ENCODE data around the gene LMTK3. TPM values are rescaled to one million over a fixed set of nuclear protein-coding genes. Genes with fewer than 3 reads are reported as not detected.

LMTK3 gene
- total and polyA plus RNA-seq, 2 of the 4 experiments (the other 2 are of a cell fraction), result 0.18 to 0.87 TPM

- Histone ChIP-seq H4K5ac (ENCODE audit: low read depth, low read length) (no peak overlapping the region), H3K18ac (ENCODE audit: low read depth, low read length) (no peak overlapping the region), H2BK5ac (ENCODE audit: low read depth, low read length, poor library complexity, severe bottlenecking) (no peak overlapping the region), H3K56ac (ENCODE audit: extremely low read depth, insufficient read depth, low read length) (no peak overlapping the region), H3K27me3 (ENCODE audit: control insufficient read depth, insufficient read depth, low read length) (no peaks in the 10 kb centered on the region), H2AK5ac (ENCODE audit: low read depth, low read length) (0 out of 2 replicates have a peak overlapping the region, but pooled peaks have one; percentile 20), H2BK120ac (ENCODE audit: low read depth, low read length) (no peak overlapping the region), H2BK15ac (ENCODE audit: low read depth, low read length) (no peak overlapping the region), H3K27ac (ENCODE audit: insufficient read depth, low read length) (no peak overlapping the region), H4K91ac (ENCODE audit: insufficient read depth, low read depth, low read length) (no peak overlapping the region), H3K4me3 (ENCODE audit: insufficient read depth, low read depth, low read length) (no peak overlapping the region), H2AFZ (replicated peaks; ENCODE audit: low read length, poor library complexity) (peak overlapping the region; percentile 89), H3K79me1 (ENCODE audit: low read depth in 1 of 2, low read length in 2 of 2) (peaks cover 0 to 21% of the 10 kb centered on the region in 2 experiments; a peak in 1 of 4 replicates), H3K9ac (ENCODE audit: low read depth, low read length) (no peak overlapping the region), H3K4ac (ENCODE audit: low read depth, low read length) (0 out of 2 replicates have a peak overlapping the region, but pooled peaks have one; percentile 19), H3K4me2 (ENCODE audit: low read depth, low read length) (no peak overlapping the region), H3K9me1 (ENCODE audit: insufficient read depth, low read length) (peaks cover 12% of the 10 kb centered on the region), H2AK9ac (replicated peaks; ENCODE audit: low read depth, low read length, poor library complexity) (peak overlapping the region; percentile 3), H3K23ac (ENCODE audit: low read depth, low read length) (peak overlapping the region; percentile 31), H3K36me3 (ENCODE audit: control insufficient read depth, insufficient read depth, low read length) (peaks cover 43% of the 10 kb centered on the region), H4K20me1 (ENCODE audit: insufficient read depth, low read length) (peaks cover 27% of the 10 kb centered on the region), H3K9me3 (ENCODE audit: control insufficient read depth, insufficient read depth, low read length) (no peaks in the 10 kb centered on the region), H3K14ac (replicated peaks; ENCODE audit: low read depth, low read length) (peak overlapping the region; percentile 48; the same call in 1 of the 2 replicates), H3K4me1 (ENCODE audit: control insufficient read depth, insufficient read depth, low read length) (peaks cover 15% of the 10 kb centered on the region), H4K8ac (ENCODE audit: low read depth in 2 of 2, low read length in 2 of 2) (no peak overlapping the region; a peak in 1 of 4 replicates), H2BK20ac (ENCODE audit: low read depth, low read length) (no peak overlapping the region)
- intact Hi-C loops (cut with micrococcal nuclease), result no loop called here
- BruUV-seq (replicated peaks), result no TSS peak
- in situ Hi-C loops (cut with MboI; ENCODE audit: low sequenced_read_pairs), result no loop called here
- TF ChIP-seq SMC3 (IDR thresholded peaks at IDR 0.05; ENCODE audit: low read depth, low read length), result no peak
- TF ChIP-seq NFE2L2 (IDR thresholded peaks at IDR 0.05; ENCODE audit: low read depth, low read length), result no peak
- TF ChIP-seq MAZ (IDR thresholded peaks at IDR 0.05; ENCODE audit: borderline replicate concordance, low read depth, low read length), result no peak
- TF ChIP-seq POLR2A (IDR thresholded peaks at IDR 0.05; ENCODE audit: low read depth, low read length), result no peak
- TF ChIP-seq RAD21 (IDR thresholded peaks at IDR 0.05; ENCODE audit: low read length), result no peak
- TF ChIP-seq USF2 (IDR thresholded peaks at IDR 0.05; ENCODE audit: low read depth, low read length), result no peak
- no peak for TF ChIP-seq FOS (IDR thresholded peaks at IDR 0.05; ENCODE audit: low read depth, low read length)
- TF ChIP-seq ELK1 (IDR thresholded peaks at IDR 0.05; ENCODE audit: borderline replicate concordance, low read depth, low read length), result no peak
- TF ChIP-seq CEBPB (IDR thresholded peaks at IDR 0.05; ENCODE audit: low read depth, low read length), result no peak
- TF ChIP-seq CHD1 (IDR thresholded peaks at IDR 0.05; ENCODE audit: low read depth, low read length), result no peak
- DNase-seq (no peak), ATAC-seq (ENCODE audit: low read depth) (peak; percentile 7; the same call in 1 of the 2 replicates)
- POLR2A ChIA-PET (ENCODE audit: unreplicated experiment), result no interaction called here
- CTCF ChIA-PET, result no interaction called here
- dilution Hi-C loops (cut with HindIII; ENCODE audit: low sequenced_read_pairs, unreplicated experiment), result no loop called here
- 78% methylated on average over 5 of the region's 7 CpGs; no CpG with 5 or more reads in 1 of the 2 experiments for WGBS, 2 experiments (ENCODE audit: extremely low coverage in 2 of 2, insufficient read length in 1 of 2)
Measured at GRCh38 chr19:48479686-48480085, 31.9 kb downstream of the LMTK3 start.

All from IMR-90 (cell line).